ENCODE data around the gene DNAJC15.
"Not testable (repeated sequence)": the region's sequence is repeated elsewhere in the genome, so short reads cannot be mapped to it uniquely, and the experiment has no call there.

The DNAJC15 gene

DNA sequence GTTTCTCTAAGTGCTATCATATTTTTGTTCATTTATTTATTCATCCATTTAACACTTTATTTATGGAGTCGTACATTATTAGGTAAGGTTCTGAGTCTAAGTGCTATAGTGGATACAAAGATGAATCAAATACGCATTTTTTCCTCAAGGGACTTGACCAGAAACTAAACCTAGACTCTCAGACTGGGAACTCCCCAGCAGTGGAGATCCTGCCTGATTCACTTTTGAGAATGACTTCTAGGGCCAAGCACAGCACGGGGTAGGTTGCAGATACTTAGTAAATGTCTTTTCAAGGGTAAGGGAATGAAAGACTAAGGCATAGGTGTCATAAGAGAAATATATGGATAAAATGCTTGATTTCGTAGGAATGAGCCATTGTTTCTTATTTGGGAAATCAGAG lies 7.2 kb downstream of the DNAJC15 start:
- no peaks in the 10 kb centered on the region for H3K9me3 ChIP-seq (ENCODE audit: control insufficient read depth, low read depth, low read length)
- no peak overlapping the region for H3K9ac ChIP-seq (ENCODE audit: low read length)
- no peaks in the 10 kb centered on the region for H3K36me3 ChIP-seq (ENCODE audit: control insufficient read depth, low read depth, low read length)

DNA sequence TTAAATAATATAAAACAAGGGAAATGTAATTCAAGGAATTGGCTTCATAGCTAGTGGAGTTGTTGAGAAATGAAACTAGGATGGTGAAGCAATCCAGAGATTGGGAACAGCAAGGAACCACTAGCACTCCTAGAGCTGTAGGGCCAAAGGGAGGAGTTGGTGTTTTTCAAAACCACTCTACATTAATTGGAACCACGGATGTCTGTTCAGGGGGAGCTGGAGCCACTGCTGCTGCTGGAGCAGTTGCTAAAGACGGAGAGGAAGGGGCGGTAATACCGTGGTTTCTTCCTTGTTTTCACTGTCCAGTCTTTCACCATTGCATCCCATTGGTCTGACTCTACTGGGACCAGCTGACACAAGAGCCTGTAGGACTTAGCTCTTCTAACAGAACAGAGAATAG lies 8.5 kb downstream of the DNAJC15 start:
- no peak overlapping the region for H3K27ac ChIP-seq (ENCODE audit: low read length)
- H3K4me3 ChIP-seq (ENCODE audit: low read length) = no peak overlapping the region
- no peaks in the 10 kb centered on the region for H3K9me3 ChIP-seq (ENCODE audit: control insufficient read depth, low read depth, low read length)
- no peaks in the 10 kb centered on the region for H3K36me3 ChIP-seq (ENCODE audit: control insufficient read depth, low read depth, low read length)
- no peak overlapping the region for H3K9ac ChIP-seq (ENCODE audit: low read length)
- H3K27me3 ChIP-seq (ENCODE audit: control insufficient read depth, insufficient read depth, low read length) = no peaks in the 10 kb centered on the region
- H3K4me1 ChIP-seq (ENCODE audit: control insufficient read depth, low read depth, low read length) = no peaks in the 10 kb centered on the region

More for the DNA sequence above, 7.2 kb downstream of the DNAJC15 start:
- Histone ChIP-seq H3K4me3 (ENCODE audit: low read length) (no peak overlapping the region), H3K27ac (ENCODE audit: low read length) (no peak overlapping the region), H3K27me3 (ENCODE audit: control insufficient read depth, insufficient read depth, low read length) (no peaks in the 10 kb centered on the region), H3K4me1 (ENCODE audit: control insufficient read depth, low read depth, low read length) (no peaks in the 10 kb centered on the region)

DNA sequence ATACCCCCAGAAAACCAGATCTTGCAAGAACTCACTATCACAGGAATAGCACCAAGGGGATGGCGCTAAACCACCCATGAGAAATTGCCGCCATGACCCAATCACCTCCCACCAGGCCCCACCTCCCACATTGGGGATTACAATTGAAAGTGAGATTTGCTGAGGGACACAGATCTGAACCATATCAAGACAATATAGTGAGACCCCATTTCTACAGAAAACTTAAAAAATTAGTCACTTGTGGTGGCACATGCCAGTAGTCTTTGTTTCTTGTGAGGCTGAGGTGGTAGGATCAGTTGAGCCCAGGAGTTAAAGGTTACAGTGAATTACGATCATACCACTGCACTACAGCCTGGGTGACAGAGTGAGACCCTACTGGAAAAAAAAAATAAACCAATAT lies 9.7 kb downstream of the DNAJC15 start:
- no peaks in the 10 kb centered on the region for H3K9me3 ChIP-seq (ENCODE audit: control insufficient read depth, low read depth, low read length)
- H3K4me1 ChIP-seq (ENCODE audit: control insufficient read depth, low read depth, low read length) = no peaks in the 10 kb centered on the region
- no peaks in the 10 kb centered on the region for H3K27me3 ChIP-seq (ENCODE audit: control insufficient read depth, insufficient read depth, low read length)
- H3K27ac ChIP-seq (ENCODE audit: low read length) = no peak overlapping the region
- no peak overlapping the region for H3K4me3 ChIP-seq (ENCODE audit: low read length)
- no peaks in the 10 kb centered on the region for H3K36me3 ChIP-seq (ENCODE audit: control insufficient read depth, low read depth, low read length)
- H3K9ac ChIP-seq (ENCODE audit: low read length) = no peak overlapping the region

DNA sequence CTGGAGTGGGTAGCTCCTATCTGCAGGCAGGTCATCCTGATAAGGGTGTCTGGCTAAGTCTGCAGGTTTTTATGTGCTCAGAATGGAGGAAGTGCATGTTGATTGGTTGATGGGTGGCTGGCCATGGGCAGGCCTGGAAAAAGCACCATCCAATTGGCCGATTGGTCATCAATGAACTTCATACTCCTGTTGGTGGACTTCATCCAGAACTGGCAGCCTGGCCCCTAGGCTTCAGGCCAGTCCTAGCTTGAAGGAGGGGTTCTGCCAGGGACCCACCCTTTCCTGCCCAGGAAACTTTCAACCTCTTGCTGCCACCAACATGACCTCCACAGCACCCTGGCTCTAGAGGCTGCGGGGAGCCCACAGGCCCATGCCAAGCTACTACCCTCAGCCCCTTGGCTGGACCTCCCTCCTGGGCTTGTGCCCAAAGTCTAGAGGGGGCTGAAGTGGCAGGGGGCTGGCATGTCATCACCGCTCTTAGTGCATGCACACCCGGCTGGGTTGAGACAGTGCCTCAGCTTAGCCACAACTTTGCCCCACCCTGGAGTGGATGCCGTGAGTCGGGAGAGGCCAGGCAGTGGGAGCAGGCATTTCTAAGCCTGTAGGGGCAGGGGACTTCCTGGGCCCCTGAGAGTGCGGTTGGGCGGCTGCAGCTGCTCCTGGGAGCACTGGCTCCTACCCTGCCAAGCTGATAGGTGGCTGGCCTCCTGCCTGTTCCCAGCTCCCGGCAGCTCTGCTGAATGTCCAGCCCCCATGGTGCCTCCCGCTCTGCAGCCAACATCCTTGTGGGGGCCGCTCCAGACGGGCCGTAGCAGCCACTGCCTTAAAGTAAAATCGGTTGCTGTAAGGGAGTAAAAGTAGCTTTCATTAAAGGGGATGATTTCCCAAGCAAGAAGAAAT lies 13.2 kb downstream of the DNAJC15 start:
- H3K27ac ChIP-seq (ENCODE audit: low read length) = no peak overlapping the region
- H3K4me1 ChIP-seq (ENCODE audit: control insufficient read depth, low read depth, low read length) = no peaks in the 10 kb centered on the region
- no peaks in the 10 kb centered on the region for H3K27me3 ChIP-seq (ENCODE audit: control insufficient read depth, insufficient read depth, low read length)
- no peaks in the 10 kb centered on the region for H3K9me3 ChIP-seq (ENCODE audit: control insufficient read depth, low read depth, low read length)
- no peak overlapping the region for H3K4me3 ChIP-seq (ENCODE audit: low read length)
- no peaks in the 10 kb centered on the region for H3K36me3 ChIP-seq (ENCODE audit: control insufficient read depth, low read depth, low read length)
- H3K9ac ChIP-seq (ENCODE audit: low read length) = no peak overlapping the region

DNA sequence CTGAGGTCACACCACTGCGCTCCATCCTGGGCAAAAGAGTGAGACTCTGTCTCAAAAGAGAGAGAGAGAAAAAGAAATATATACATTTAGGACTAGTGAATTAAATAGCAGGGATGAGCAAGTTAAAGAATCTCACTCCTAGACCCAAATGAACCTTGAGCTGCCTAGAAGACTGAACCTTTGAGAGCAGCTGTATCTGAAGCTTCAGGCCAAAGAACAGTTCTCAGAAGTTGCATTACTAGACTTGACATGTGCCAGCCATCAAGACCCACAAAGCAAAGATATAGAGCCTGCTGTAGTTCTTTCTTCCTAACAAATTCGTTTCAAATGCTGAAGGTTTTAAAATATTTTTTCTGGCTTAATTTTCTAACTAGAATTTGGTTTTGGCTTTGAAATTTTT lies 16.6 kb downstream of the DNAJC15 start:
- Histone ChIP-seq H3K4me3 (ENCODE audit: low read length) (no peak overlapping the region), H3K4me1 (ENCODE audit: control insufficient read depth, low read depth, low read length) (no peaks in the 10 kb centered on the region), H3K27ac (ENCODE audit: low read length) (no peak overlapping the region), H3K36me3 (ENCODE audit: control insufficient read depth, low read depth, low read length) (no peaks in the 10 kb centered on the region), H3K9me3 (ENCODE audit: control insufficient read depth, low read depth, low read length) (no peaks in the 10 kb centered on the region), H3K9ac (ENCODE audit: low read length) (no peak overlapping the region), H3K27me3 (ENCODE audit: control insufficient read depth, insufficient read depth, low read length) (no peaks in the 10 kb centered on the region)

DNA sequence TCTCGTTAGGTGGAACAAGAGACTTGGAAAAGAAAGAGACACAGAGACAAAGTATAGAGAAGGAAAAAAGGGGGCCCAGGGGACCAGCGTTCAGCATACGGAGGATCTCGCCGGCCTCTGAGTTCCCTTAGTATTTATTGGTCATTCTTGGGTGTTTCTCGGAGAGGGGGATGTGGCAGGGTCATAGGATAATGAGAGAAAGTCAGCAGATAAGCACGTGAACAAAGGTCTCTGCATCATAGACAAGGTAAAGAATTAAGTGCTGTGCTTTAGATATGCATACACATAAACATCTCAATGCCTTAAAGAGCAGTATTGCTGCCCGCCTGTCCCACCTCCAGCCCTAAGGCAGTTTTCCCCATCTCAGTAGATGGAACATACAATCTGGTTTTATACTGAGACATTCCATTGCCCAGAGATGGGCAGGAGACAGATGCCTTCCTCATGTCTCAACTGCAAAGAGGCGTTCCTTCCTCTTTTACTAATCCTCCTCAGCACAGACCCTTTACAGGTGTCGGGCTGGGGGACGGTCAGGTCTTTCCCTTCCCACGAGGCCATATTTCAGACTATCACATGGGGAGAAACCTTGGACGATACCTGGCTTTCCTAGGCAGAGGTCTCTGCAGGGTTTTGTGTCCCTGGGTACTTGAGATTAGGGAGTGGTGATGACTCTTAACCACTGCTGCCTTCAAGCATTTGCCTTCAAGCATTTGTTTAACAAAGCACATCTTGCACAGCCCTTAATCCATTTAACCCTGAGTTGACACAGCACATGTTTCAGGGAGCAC lies 17.4 kb downstream of the DNAJC15 start:
- H3K27ac ChIP-seq (ENCODE audit: low read length); H3K9ac ChIP-seq (ENCODE audit: low read length); H3K4me1 ChIP-seq (ENCODE audit: control insufficient read depth, low read depth, low read length); H3K9me3 ChIP-seq (ENCODE audit: control insufficient read depth, low read depth, low read length); H3K4me3 ChIP-seq (ENCODE audit: low read length); H3K36me3 ChIP-seq (ENCODE audit: control insufficient read depth, low read depth, low read length); H3K27me3 ChIP-seq (ENCODE audit: control insufficient read depth, insufficient read depth, low read length): not testable (repeated sequence)

DNA sequence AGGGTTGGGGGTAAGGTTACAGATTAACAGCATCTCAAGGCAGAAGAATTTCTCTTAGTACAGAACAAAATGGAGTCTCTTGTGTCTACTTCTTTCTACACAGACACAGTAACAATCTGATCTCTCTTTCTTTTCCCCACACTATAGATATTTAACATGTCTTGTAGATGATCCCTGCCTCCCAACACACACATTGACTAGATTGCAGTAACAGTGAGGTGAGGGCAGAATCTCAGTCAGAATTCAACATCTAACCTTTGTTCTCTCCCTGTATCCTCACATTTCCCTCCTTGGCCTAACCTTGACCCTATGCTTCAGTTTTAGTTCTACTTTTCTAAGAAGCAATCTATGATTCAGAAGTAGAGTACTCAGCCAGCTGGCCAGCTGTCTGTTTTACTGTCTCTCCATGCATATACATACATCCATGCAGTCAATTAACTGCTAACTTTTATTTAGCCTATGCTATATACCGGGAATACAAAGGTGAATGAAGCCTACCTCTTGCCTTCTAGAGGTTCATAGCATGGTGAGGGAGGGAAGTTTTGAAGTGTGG lies 18.1 kb downstream of the DNAJC15 start:
- Histone ChIP-seq H3K9me3 (ENCODE audit: control insufficient read depth, low read depth, low read length) (no peaks in the 10 kb centered on the region), H3K36me3 (ENCODE audit: control insufficient read depth, low read depth, low read length) (no peaks in the 10 kb centered on the region)

DNA sequence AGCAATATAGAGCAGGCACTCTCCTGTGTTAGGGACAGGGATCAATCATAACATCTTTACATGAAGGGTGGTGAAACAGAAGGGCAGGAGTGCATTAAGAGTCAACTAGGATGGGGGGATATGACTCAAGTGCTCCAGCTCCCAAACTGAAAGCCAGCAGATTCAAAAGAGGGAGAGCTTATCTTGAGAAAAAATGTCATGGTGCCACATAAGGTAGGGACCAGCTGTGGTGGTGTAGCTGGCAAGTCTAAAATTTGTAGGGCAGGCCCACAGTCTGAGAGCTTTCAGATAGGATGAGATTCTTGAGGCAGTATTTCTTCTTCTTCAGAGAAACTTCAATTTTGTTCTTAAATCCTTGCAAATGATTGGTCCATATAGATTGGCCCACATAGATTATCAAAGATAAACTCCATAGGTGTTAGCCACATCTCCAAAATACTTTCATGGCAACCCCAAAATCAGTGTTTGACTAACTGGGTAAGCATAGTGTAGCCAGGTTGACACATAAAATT lies 19.1 kb downstream of the DNAJC15 start:
- Histone ChIP-seq H3K9me3 (ENCODE audit: control insufficient read depth, low read depth, low read length) (no peaks in the 10 kb centered on the region), H3K4me3 (ENCODE audit: low read length) (no peak overlapping the region), H3K27me3 (ENCODE audit: control insufficient read depth, insufficient read depth, low read length) (no peaks in the 10 kb centered on the region), H3K4me1 (ENCODE audit: control insufficient read depth, low read depth, low read length) (no peaks in the 10 kb centered on the region), H3K27ac (ENCODE audit: low read length) (no peak overlapping the region), H3K9ac (ENCODE audit: low read length) (no peak overlapping the region), H3K36me3 (ENCODE audit: control insufficient read depth, low read depth, low read length) (no peaks in the 10 kb centered on the region)

More for the DNA sequence above, 18.1 kb downstream of the DNAJC15 start:
- no peaks in the 10 kb centered on the region for H3K4me1 ChIP-seq (ENCODE audit: control insufficient read depth, low read depth, low read length)
- H3K9ac ChIP-seq (ENCODE audit: low read length) = no peak overlapping the region
- H3K27me3 ChIP-seq (ENCODE audit: control insufficient read depth, insufficient read depth, low read length) = no peaks in the 10 kb centered on the region
- H3K4me3 ChIP-seq (ENCODE audit: low read length) = no peak overlapping the region
- H3K27ac ChIP-seq (ENCODE audit: low read length) = no peak overlapping the region

DNA sequence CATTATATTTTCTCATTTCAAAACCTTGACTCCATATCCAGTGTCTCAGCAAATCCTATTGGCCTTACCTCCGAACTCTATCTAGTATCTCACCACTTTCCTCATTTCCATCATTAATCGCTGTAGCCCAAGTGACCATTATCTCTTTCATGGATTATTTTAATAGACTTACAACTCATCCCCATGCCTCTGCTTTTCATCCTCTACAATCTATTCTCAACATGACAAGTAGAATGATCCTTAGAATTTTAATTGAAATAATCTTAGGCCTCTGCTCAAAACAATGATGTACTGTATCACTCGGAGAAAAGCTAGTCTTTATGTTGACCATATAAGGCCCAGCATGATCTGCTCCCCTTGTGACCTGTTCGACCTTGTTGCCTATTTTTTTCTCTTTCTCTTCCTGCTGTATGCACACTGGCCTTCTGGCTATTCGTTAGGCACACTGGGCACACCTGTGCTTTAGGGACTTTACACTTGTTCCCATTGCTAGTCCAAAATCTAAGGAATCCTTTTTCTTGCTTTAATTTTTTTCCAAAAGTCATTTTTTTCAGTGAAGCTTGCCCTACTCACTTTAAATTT lies 21.4 kb downstream of the DNAJC15 start:
- no peaks in the 10 kb centered on the region for H3K36me3 ChIP-seq (ENCODE audit: control insufficient read depth, low read depth, low read length)
- H3K4me1 ChIP-seq (ENCODE audit: control insufficient read depth, low read depth, low read length) = no peaks in the 10 kb centered on the region
- no peaks in the 10 kb centered on the region for H3K27me3 ChIP-seq (ENCODE audit: control insufficient read depth, insufficient read depth, low read length)
- no peak overlapping the region for H3K4me3 ChIP-seq (ENCODE audit: low read length)
- H3K9ac ChIP-seq (ENCODE audit: low read length) = no peak overlapping the region
- no peaks in the 10 kb centered on the region for H3K9me3 ChIP-seq (ENCODE audit: control insufficient read depth, low read depth, low read length)
- H3K27ac ChIP-seq (ENCODE audit: low read length) = no peak overlapping the region

DNA sequence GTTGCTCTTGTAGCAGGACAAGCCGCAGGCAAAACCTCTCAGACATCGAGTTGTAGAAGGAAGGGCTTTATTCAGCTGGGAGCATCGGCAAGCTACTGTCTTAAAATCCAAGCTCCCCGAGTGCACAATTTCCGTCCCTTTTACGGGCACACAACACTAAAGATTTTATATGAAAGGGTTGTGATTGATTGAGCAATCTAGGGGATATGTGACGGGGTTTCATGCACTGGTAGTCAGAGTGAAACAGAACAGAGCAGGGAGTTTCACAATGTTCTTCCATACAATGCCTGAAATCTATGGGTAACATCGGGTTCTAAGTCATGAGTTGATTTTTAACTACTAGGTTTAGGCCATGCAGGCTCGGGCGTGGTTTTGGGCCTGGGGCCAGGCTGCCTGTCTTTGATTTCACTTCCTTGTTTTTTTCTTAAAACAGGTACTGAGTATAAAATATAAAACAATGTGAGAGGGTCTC lies 22.0 kb downstream of the DNAJC15 start:
- not testable (repeated sequence) for H3K9ac ChIP-seq (ENCODE audit: low read length)

DNA sequence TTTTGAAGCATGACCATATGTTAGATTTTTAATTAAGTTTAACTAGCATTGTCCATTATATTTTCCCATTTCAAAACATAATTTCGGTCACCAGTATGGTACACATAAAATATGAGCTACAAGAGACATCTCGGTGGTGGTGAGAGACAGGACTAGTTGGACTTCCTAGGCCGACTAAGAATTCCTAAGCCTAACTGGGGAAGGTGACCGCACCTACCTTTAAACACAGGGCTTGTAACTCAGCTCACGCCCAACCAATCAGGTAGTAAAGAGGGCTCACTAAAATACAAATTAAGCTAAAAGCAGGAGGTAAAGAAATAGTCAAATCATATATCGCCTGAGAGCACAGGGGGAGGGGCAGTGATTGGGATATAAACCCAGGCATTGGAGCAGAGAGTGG lies 22.9 kb downstream of the DNAJC15 start:
- Histone ChIP-seq H3K4me1 (ENCODE audit: control insufficient read depth, low read depth, low read length) (no peaks in the 10 kb centered on the region), H3K9ac (ENCODE audit: low read length) (no peak overlapping the region), H3K4me3 (ENCODE audit: low read length) (no peak overlapping the region), H3K27ac (ENCODE audit: low read length) (no peak overlapping the region), H3K9me3 (ENCODE audit: control insufficient read depth, low read depth, low read length) (no peaks in the 10 kb centered on the region), H3K36me3 (ENCODE audit: control insufficient read depth, low read depth, low read length) (no peaks in the 10 kb centered on the region), H3K27me3 (ENCODE audit: control insufficient read depth, insufficient read depth, low read length) (no peaks in the 10 kb centered on the region)

More for the DNA sequence above, 22.0 kb downstream of the DNAJC15 start:
- H3K27me3 ChIP-seq (ENCODE audit: control insufficient read depth, insufficient read depth, low read length); H3K36me3 ChIP-seq (ENCODE audit: control insufficient read depth, low read depth, low read length); H3K9me3 ChIP-seq (ENCODE audit: control insufficient read depth, low read depth, low read length); H3K4me1 ChIP-seq (ENCODE audit: control insufficient read depth, low read depth, low read length); H3K4me3 ChIP-seq (ENCODE audit: low read length); H3K27ac ChIP-seq (ENCODE audit: low read length): not testable (repeated sequence)

All from iPS-18a (cell line).